Activated naive CD8-positive, alpha-beta T cell treated with anti-CD3 and anti-CD28 coated beads for 36 hours (primary cell): Measurements from ENCODE around the gene KIAA0586. TPM values are rescaled to one million over a fixed set of nuclear protein-coding genes. Genes with fewer than 3 reads are reported as not detected.
"Not testable (repeated sequence)": the region's sequence is repeated elsewhere in the genome, so short reads cannot be mapped to it uniquely, and the experiment has no call there.

ENCODE experiments used
- DNase-seq: peaks from one replicate; pipeline ENCODE4 v3.0.0; 2021
- H3K27ac Mint-ChIP-seq: one replicate; pipeline ENCODE4 v1.8.0; 2022; ENCODE audit warnings: mild to moderate bottlenecking, moderate library complexity, mixed read lengths
- H3K27me3 Mint-ChIP-seq: one replicate; pipeline ENCODE4 v1.8.0; 2022; ENCODE audit warnings: mild to moderate bottlenecking, mixed read lengths
- H3K36me3 Mint-ChIP-seq: one replicate; pipeline ENCODE4 v1.8.0; 2021; ENCODE audit warnings: mild to moderate bottlenecking, mixed read lengths
- H3K4me1 Mint-ChIP-seq: one replicate; pipeline ENCODE4 v1.8.0; 2021; ENCODE audit warnings: mixed read lengths
- H3K4me3 Mint-ChIP-seq: one replicate; pipeline ENCODE4 v1.8.0; 2022; ENCODE audit warnings: mild to moderate bottlenecking, moderate library complexity, mixed read lengths
- H3K9me3 Mint-ChIP-seq: one replicate; pipeline ENCODE4 v1.8.0; 2022; ENCODE audit warnings: mixed read lengths
- total RNA-seq, 2 experiments: library from RNA; stranded (reverse); gene quantifications; one replicate each; pipeline ENCODE4 v1.2.3, GENCODE V29; 2021

Gene KIAA0586
- total RNA-seq, 2 experiments from 2014 or later: 22.0 to 25.1 TPM

DNA sequence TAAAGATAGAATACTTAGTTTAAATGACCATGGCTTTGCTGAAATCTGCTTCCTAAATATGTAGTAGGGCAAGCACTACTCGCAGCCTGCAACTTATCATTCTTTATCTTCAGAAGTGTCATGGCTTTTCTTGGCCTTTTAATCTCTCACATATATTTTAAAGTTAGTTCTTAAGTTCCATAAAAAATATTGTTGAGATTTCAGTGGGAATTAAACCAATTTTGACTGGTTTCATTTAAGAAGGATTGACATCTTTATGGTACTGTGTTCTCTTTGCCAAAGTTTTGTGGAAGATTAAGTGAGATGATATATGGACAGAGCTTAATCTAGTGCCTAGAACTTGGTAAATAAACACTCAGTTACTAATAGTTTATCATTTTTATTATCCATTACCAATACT, 56.7 kb downstream of the KIAA0586 start:
- DNase-seq: no peak
- Mint-ChIP-seq H3K27me3 (no peaks in the 10 kb centered on the region), H3K27ac (no peak overlapping the region), H3K9me3 (no peaks in the 10 kb centered on the region), H3K4me3 (no peak overlapping the region), H3K4me1 (peaks cover 5% of the 10 kb centered on the region), H3K36me3 (peaks cover 13% of the 10 kb centered on the region)

DNA sequence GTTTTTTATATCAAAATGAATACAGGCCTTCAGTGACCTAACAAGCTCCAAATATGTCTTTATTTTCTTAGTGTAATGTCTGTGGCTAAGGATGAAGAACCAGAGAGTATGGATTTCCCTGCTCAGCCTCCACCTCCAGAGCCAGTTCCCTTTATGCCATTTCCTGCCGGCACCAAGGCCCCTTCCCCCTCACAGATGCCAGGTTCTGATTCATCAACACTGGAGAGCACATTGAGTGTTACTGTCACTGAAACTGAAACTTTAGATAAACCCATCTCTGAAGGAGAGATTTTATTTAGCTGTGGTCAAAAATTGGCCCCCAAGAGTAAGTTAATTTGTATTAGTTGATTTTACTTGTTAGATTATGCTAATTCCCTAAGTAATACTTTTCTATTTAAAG, 61.0 kb downstream of the KIAA0586 start:
- H3K27me3 Mint-ChIP-seq: no peaks in the 10 kb centered on the region
- H3K9me3 Mint-ChIP-seq: no peaks in the 10 kb centered on the region
- peak overlapping the region; percentile 39 for H3K27ac Mint-ChIP-seq
- peak; percentile 5 for DNase-seq
- H3K4me1 Mint-ChIP-seq: peaks cover 5% of the 10 kb centered on the region
- H3K4me3 Mint-ChIP-seq: no peak overlapping the region
- H3K36me3 Mint-ChIP-seq: peaks cover 10% of the 10 kb centered on the region

DNA sequence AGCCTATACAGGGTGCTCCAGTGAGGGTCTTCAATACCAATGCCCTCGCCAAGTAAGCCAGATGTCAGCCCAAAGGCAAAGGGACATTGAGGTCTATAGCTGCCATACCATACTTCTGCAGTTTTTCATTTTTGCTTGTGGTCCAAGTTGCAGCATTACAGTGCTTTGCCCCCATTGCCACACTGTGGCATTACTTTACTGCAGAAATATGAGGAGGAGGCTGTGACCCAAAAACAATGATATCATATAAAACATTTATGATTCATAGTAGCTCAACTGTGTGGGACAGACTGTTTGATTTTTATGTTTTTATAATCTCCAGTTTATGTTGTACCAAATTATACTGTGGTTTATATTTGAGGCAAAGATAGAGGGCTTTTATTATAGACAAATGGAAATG, 64.1 kb downstream of the KIAA0586 start:
- Mint-ChIP-seq H3K27me3 (no peaks in the 10 kb centered on the region), H3K27ac (no peak overlapping the region), H3K9me3 (no peaks in the 10 kb centered on the region), H3K36me3 (peaks cover 2% of the 10 kb centered on the region), H3K4me3 (no peak overlapping the region), H3K4me1 (peaks cover 5% of the 10 kb centered on the region)
- DNase-seq: no peak

DNA sequence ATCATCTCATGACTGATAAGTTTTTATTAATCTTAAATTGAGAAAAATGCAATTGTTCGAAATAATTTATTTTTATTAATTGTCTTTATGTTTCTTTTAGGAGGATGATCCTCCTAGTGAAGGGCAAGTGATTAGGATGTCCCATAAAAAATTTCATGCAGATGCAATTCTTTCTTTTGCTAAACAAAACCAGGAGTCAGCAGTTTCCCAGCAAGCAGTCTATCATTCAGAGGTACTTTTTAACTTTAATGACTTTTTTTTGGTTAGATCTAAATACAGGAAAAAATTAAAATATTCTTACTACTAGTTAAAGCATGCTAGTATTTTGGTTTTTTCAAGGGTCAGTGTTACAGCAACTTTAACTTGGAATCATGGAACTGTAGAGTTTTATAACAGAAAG, 64.5 kb downstream of the KIAA0586 start:
- no peak for DNase-seq
- Mint-ChIP-seq H3K27ac (no peak overlapping the region), H3K9me3 (no peaks in the 10 kb centered on the region), H3K27me3 (no peaks in the 10 kb centered on the region), H3K4me3 (no peak overlapping the region), H3K36me3 (peaks cover 2% of the 10 kb centered on the region), H3K4me1 (peaks cover 5% of the 10 kb centered on the region)

DNA sequence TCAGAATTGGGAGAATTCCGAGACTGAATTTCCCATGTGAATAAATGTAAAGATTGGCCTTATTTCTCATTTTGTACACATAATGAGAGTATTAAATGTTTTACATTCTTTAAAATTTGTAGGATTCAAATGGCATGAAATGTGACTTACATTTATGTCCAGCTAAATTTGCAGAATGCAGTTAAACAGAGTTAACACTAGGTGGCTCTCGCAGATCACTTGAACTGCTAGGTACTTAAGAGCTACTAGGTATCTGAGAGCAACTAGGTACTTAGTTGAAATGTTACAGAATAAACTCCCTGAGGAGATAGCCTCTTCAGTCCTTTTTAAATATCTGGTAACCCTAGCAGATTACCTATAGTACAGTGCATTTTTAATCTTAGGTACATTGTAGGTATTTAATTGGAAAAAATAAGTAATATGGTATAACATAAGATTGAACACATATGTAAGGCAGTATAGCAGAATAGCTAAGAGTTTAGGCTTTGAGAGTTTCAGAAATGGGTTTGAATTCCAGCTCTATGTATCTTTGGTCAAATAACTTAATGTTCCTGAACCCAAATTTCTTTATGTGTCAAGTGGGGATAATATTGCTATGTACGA, 73.8 kb downstream of the KIAA0586 start:
- peak; percentile 3 for DNase-seq
- Mint-ChIP-seq H3K27me3 (no peaks in the 10 kb centered on the region), H3K9me3 (no peaks in the 10 kb centered on the region), H3K27ac (no peak overlapping the region), H3K4me3 (no peak overlapping the region), H3K36me3 (no peaks in the 10 kb centered on the region), H3K4me1 (no peaks in the 10 kb centered on the region)

DNA sequence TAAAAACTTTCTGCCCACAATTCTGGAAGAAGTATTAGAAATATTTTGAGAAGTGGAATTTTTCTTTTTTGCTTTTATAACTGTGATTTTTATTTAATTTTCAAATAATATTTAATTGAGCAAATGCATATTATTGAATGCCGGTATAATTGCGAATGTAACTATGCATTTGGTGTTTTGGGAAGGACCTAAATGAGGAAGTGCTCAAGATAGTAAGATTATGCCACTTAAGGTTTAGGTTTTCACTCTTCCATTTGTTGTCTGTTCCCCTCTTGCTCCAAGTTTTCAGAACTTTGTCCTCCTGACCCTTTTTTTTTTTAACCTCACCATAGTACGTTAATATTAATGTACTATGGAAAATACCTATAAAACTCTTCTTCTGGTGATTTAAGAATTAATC, 85.8 kb downstream of the KIAA0586 start:
- no peaks in the 10 kb centered on the region for H3K4me1 Mint-ChIP-seq
- no peak overlapping the region for H3K4me3 Mint-ChIP-seq
- peaks cover 36% of the 10 kb centered on the region for H3K36me3 Mint-ChIP-seq
- no peaks in the 10 kb centered on the region for H3K27me3 Mint-ChIP-seq
- peaks cover 6% of the 10 kb centered on the region for H3K9me3 Mint-ChIP-seq
- DNase-seq: no peak
- no peak overlapping the region for H3K27ac Mint-ChIP-seq

DNA sequence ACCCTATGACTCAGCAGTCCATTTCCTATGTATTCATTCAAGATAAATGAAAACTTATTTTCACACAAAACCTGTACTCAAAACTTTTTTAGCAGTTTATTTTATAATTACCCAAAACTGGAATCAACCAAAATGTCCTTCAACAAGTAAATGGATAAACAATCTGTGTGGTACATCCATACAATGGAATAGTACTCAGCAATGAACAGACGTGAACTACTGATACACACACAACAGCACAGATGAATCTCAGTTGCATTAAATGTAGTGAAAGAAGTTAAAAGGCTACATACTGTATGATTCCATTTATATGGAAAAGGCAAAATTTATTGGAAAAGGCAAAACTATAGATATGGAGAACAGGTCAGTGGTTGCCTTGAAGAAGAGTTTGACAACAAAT, 90.1 kb downstream of the KIAA0586 start:
- no peak for DNase-seq
- Mint-ChIP-seq H3K36me3 (peaks cover 52% of the 10 kb centered on the region), H3K27ac (no peak overlapping the region), H3K4me1 (no peaks in the 10 kb centered on the region), H3K9me3 (peaks cover 6% of the 10 kb centered on the region), H3K27me3 (no peaks in the 10 kb centered on the region), H3K4me3 (no peak overlapping the region)

DNA sequence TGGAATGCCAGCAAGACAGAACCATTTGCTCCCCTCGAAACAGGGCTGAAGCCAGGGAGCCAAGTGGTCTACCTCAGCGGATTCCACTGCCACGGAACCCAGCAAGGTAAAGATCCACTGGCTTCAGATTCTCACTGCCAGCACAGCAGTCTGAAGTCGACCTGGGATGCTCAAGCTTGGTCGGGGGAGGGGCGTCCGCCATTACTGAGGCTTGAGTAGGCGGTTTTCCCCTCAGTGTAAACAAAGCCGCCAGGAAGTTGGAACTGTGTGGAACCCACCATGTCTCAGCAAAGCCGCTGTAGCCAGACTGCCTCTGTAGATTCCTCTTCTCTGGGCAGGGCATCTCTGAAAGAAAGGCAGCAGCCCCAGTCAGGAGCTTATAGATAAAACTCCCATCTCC, 98.2 kb downstream of the KIAA0586 start:
- H3K4me1 Mint-ChIP-seq, H3K27me3 Mint-ChIP-seq, DNase-seq, H3K4me3 Mint-ChIP-seq, H3K27ac Mint-ChIP-seq: not testable (repeated sequence)
- peaks cover 28% of the 10 kb centered on the region for H3K36me3 Mint-ChIP-seq
- H3K9me3 Mint-ChIP-seq: peaks cover 22% of the 10 kb centered on the region

DNA sequence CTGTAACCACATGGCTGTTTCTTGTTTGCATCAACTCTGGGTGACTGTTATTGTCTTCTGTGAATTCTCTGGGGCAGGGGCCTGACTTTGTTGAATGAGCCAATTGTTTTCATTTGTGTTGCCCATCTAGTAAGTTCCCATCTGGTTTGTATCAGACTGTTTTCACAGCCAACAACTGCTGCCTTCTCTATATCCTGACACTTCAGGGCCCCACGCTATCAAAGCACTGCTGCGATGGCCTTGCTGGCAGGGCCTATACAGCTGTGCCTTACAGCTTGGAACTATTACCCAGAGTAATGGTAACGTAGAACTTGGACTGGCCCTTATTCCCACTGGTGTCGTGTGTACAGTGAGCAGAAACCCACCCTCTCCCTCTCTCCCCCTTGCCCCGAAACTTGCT, 105.9 kb downstream of the KIAA0586 start:
- H3K27me3 Mint-ChIP-seq: no peaks in the 10 kb centered on the region
- no peak for DNase-seq
- H3K4me1 Mint-ChIP-seq: peaks cover 2% of the 10 kb centered on the region
- peaks cover 17% of the 10 kb centered on the region for H3K9me3 Mint-ChIP-seq
- peaks cover 14% of the 10 kb centered on the region for H3K36me3 Mint-ChIP-seq
- H3K27ac Mint-ChIP-seq: no peak overlapping the region
- H3K4me3 Mint-ChIP-seq: no peak overlapping the region

DNA sequence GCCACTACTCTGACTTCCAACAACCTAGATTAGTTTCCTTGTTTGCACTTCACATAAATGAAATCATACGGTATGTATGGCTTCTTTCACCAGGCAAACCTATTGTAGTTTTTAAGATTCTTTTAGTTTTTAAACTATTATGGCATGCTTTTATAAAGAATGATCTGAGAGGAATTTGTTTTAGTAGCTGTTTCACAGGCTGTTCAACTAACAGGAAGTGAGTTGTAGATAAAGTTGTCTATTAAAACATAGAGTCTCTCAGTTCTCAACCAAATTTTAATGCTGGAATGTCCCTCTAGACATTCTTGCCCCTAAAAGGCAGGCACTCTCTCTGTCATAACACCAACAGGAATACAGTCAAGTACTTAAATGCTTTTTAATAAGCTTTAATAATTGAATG, 107.5 kb downstream of the KIAA0586 start:
- H3K9me3 Mint-ChIP-seq: peaks cover 4% of the 10 kb centered on the region
- no peak for DNase-seq
- no peak overlapping the region for H3K4me3 Mint-ChIP-seq
- H3K27me3 Mint-ChIP-seq: no peaks in the 10 kb centered on the region
- H3K27ac Mint-ChIP-seq: no peak overlapping the region
- peaks cover 2% of the 10 kb centered on the region for H3K4me1 Mint-ChIP-seq
- H3K36me3 Mint-ChIP-seq: peaks cover 8% of the 10 kb centered on the region

DNA sequence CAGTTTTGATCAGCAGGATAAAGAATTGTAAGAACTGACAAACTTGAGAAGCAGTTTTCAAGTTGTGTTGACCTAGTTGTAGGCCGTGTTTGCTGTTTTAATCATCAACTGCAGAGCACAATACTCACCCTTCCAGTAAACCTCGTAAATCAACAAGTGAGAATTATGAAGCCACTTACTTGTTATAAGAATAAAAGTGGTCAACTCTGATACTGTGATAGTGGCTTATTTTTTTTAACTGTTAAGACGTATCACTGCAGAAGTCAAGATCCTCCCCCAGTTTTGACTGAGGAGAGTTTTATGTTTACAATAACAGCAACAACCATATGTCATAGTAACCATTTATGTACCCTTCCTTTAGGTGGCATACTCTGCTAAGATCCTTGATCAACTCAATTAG, 109.5 kb downstream of the KIAA0586 start:
- Mint-ChIP-seq H3K4me1 (peaks cover 2% of the 10 kb centered on the region), H3K27me3 (no peaks in the 10 kb centered on the region), H3K9me3 (no peaks in the 10 kb centered on the region), H3K36me3 (peaks cover 8% of the 10 kb centered on the region), H3K27ac (no peak overlapping the region), H3K4me3 (no peak overlapping the region)
- DNase-seq: no peak

DNA sequence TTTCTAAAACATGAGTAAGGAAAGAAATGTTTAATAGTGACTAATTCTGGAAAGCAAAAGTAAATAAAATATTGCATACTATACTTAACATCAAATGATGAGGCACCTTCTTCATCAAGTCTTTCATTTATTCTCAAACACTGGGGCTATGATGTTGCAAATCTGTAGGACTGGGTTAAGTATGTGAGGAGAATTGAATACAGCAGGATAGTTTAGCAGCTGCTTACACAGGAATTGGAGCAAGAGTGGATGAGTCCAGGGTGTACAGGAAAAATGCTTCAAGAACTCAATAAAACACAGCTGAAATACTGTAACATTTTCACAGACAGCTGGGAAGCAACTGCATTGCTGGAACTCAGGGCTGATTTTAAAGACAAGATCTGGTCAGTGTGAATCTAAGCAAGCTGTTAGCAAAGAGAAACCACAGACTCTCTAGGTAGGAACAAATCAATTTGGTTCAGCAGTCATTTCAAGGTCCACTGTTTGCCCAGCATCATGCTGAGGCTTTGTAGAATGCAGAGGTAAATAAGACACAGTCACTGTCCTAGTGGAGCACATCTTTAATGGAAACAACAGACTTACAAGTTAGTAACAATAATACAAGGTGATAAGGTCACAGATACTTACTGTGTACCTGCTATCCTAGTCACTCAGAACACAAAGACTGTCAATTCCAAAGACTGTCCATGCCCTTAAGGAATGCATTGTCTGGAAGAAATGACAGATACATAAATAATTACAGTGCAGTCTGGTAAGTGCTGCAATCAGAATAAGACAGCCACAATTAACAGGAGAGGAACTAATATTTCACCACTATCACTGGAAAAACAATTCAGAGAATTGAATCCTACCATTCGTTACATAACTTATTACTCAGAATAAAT, 113.5 kb downstream of the KIAA0586 start:
- Mint-ChIP-seq H3K27ac (no peak overlapping the region), H3K4me1 (no peaks in the 10 kb centered on the region), H3K36me3 (peaks cover 19% of the 10 kb centered on the region), H3K27me3 (no peaks in the 10 kb centered on the region), H3K9me3 (peaks cover 5% of the 10 kb centered on the region), H3K4me3 (no peak overlapping the region)
- DNase-seq: no peak

DNA sequence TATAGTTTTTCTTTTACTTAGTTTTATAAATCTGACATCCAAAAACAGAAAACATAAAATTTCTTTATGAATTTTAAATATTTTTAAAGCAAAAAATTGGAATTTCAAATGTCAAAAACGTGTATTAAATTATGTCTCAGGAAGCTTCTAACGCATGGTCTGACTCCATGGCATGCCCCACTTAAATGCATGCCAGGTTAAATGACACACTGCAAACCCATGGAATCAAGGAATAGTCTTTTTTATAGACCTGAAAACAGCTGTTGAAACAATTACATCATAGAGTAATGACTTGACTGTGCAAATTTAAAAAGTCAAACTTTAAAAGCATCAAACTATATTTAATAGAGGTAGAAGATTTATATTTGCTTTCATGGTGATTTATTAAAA, 114.1 kb downstream of the KIAA0586 start:
- Mint-ChIP-seq H3K4me1 (no peaks in the 10 kb centered on the region), H3K27ac (no peak overlapping the region), H3K36me3 (peaks cover 16% of the 10 kb centered on the region), H3K9me3 (peaks cover 5% of the 10 kb centered on the region), H3K27me3 (no peaks in the 10 kb centered on the region), H3K4me3 (no peak overlapping the region)
- DNase-seq: no peak

DNA sequence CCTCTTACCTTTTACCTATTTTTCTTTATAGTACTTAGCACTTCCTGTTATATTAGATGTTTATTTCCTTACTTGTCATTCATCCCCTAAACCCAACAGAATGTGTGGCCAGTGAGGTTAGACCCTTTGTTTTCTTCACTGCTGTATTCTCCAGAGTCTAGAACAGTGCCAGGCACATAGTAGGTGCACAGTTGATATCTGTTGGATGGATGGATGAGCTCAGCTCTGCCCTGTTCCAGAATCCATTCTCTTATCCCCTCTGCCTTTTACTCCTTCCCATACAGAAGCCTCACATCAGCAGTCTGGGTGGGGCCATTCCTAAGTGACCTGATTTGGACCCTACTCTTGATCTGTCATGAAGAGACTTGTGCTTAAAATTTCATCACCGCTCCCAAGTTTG, 115.7 kb downstream of the KIAA0586 start:
- no peak overlapping the region for H3K4me3 Mint-ChIP-seq
- DNase-seq: no peak
- peaks cover 11% of the 10 kb centered on the region for H3K36me3 Mint-ChIP-seq
- no peaks in the 10 kb centered on the region for H3K27me3 Mint-ChIP-seq
- no peak overlapping the region for H3K27ac Mint-ChIP-seq
- no peaks in the 10 kb centered on the region for H3K4me1 Mint-ChIP-seq
- H3K9me3 Mint-ChIP-seq: peaks cover 5% of the 10 kb centered on the region

DNA sequence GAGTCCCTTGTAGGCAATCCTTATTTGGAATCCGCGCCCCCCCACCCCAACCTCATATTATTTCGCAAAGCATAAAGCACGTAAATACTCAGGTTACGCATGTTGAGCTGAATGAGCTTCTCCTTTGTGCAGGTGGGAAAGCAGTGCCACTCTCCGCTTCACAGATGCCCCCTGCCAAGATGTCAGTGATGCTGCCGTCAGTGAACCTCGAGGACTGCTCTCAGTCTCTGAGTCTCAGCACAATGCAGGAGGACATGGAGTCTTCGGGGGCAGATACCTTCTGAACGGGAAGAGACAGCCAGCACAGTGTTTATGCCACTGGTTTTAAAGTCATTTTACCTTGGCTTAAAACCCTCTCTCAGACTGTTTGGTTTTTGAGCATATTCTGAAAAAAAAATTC, 120.1 kb downstream of the KIAA0586 start:
- H3K27ac Mint-ChIP-seq: no peak overlapping the region
- no peak for DNase-seq
- H3K4me1 Mint-ChIP-seq: no peaks in the 10 kb centered on the region
- H3K4me3 Mint-ChIP-seq: no peak overlapping the region
- peaks cover 5% of the 10 kb centered on the region for H3K9me3 Mint-ChIP-seq
- peaks cover 11% of the 10 kb centered on the region for H3K36me3 Mint-ChIP-seq
- H3K27me3 Mint-ChIP-seq: no peaks in the 10 kb centered on the region
